SIG-M5 treated with dmso at 0.1 percent for 504 hours (cell line): Measurements from ENCODE around the gene MCF2L2.
"Not testable (repeated sequence)": the region's sequence is repeated elsewhere in the genome, so short reads cannot be mapped to it uniquely, and the experiment has no call there.

Source experiments
- DNase-seq: peaks from one replicate; lab custom pipeline; 2025; ENCODE audit not compliant: unreplicated experiment; lab: John Stamatoyannopoulos, UW

Gene MCF2L2

GRCh38 chr3:183443395-183444385 lies 15.3 kb upstream of the MCF2L2 start:
- DNase-seq: no peak

GRCh38 chr3:183442994-183443393 lies 14.6 kb upstream of the MCF2L2 start:
- no peak for DNase-seq

GRCh38 chr3:183440521-183440920 lies 12.1 kb upstream of the MCF2L2 start:
- peak; percentile 44 for DNase-seq

GRCh38 chr3:183439515-183439914 lies 11.1 kb upstream of the MCF2L2 start:
- DNase-seq: no peak

- DNase-seq: no peak
Observed at GRCh38 chr3:183438735-183439134, 10.3 kb upstream of the MCF2L2 start.

- no peak for DNase-seq
Observed at GRCh38 chr3:183437666-183438564, 9.5 kb upstream of the MCF2L2 start.

- no peak for DNase-seq
Observed at GRCh38 chr3:183437061-183437460, 8.6 kb upstream of the MCF2L2 start.

- DNase-seq: peak; percentile 31
Observed at GRCh38 chr3:183435661-183436060, 7.2 kb upstream of the MCF2L2 start.

- no peak for DNase-seq
Observed at GRCh38 chr3:183434992-183435391, 6.6 kb upstream of the MCF2L2 start.

- DNase-seq: no peak
Observed at GRCh38 chr3:183434503-183434902, 6.1 kb upstream of the MCF2L2 start.

GRCh38 chr3:183430325-183430957 lies 2.0 kb upstream of the MCF2L2 start:
- DNase-seq: no peak

- peak; percentile 24 for DNase-seq
Observed at GRCh38 chr3:183427876-183428446, 458 bp downstream of the MCF2L2 start.

- DNase-seq: no peak
Observed at GRCh38 chr3:183427196-183427875, 1.1 kb downstream of the MCF2L2 start.

GRCh38 chr3:183418807-183419206 lies 9.6 kb downstream of the MCF2L2 start:
- DNase-seq: not testable (repeated sequence)

- no peak for DNase-seq
Observed at GRCh38 chr3:183411216-183411922, 17.1 kb downstream of the MCF2L2 start.

GRCh38 chr3:183410759-183411158 lies 17.7 kb downstream of the MCF2L2 start:
- no peak for DNase-seq

GRCh38 chr3:183410280-183410679 lies 18.1 kb downstream of the MCF2L2 start:
- DNase-seq: no peak

- DNase-seq: no peak
Observed at GRCh38 chr3:183409219-183409618, 19.2 kb downstream of the MCF2L2 start.

GRCh38 chr3:183401678-183402077 lies 26.7 kb downstream of the MCF2L2 start:
- no peak for DNase-seq

GRCh38 chr3:183400352-183400751 lies 28.1 kb downstream of the MCF2L2 start:
- no peak for DNase-seq
